Neural cell (in vitro differentiated cells): ENCODE data around the gene FGF8. TPM values are rescaled to one million over a fixed set of nuclear protein-coding genes. Genes with fewer than 3 reads are reported as not detected.

Experiments used
- H2AFZ ChIP-seq: fragments of 200-600, 300-800 bp; sonication (generic), shearing (Covaris generic); 2 replicates; pipeline ENCODE4 v1.6.0; 2014; ENCODE audit warnings: low read depth, mild to moderate bottlenecking, antibody characterized with exemption, low read length, moderate library complexity
- H3F3A ChIP-seq: fragments of 200-600 bp; shearing (Covaris generic); 2 replicates; pipeline ENCODE4 v1.6.1; 2016; ENCODE audit warnings: mild to moderate bottlenecking, moderate library complexity, mixed read lengths, antibody characterized with exemption, low read length; ENCODE audit not compliant: insufficient read depth, poor library complexity, severe bottlenecking
- H3K27ac ChIP-seq: fragments of 200-600, 300-800 bp; sonication (generic), shearing (Covaris generic); 2 replicates; pipeline ENCODE4 v1.5.1; 2014; ENCODE audit warnings: mild to moderate bottlenecking, low read length, moderate library complexity
- H3K27me3 ChIP-seq: fragments of 300-800, 200-600 bp; sonication (generic), shearing (Covaris generic); 2 replicates; pipeline ENCODE4 v1.6.0; 2014; ENCODE audit warnings: mild to moderate bottlenecking, low read depth, low read length, moderate library complexity; ENCODE audit not compliant: insufficient read depth
- H3K36me3 ChIP-seq: fragments of 300-800, 200-600 bp; sonication (generic), shearing (Covaris generic); 2 replicates; pipeline ENCODE4 v1.5.1; 2014; ENCODE audit warnings: mild to moderate bottlenecking, antibody characterized with exemption, low read length, moderate library complexity; ENCODE audit not compliant: insufficient read depth
- H3K4me2 ChIP-seq: fragments of 300-800, 200-600 bp; sonication (generic), shearing (Covaris generic); 2 replicates; pipeline ENCODE4 v1.6.0; 2014; ENCODE audit warnings: mild to moderate bottlenecking, low read length
- H3K4me3 ChIP-seq: fragments of 300-800, 200-600 bp; sonication (generic), shearing (Covaris generic); 2 replicates; pipeline ENCODE4 v1.5.1; 2014; ENCODE audit warnings: mild to moderate bottlenecking, low read length, moderate library complexity
- H3K79me2 ChIP-seq: fragments of 200-600 bp; shearing (Covaris generic); replicated peaks from 2 replicates; pipeline ENCODE4 v1.6.0; 2014; ENCODE audit warnings: mild to moderate bottlenecking, low read length, moderate library complexity; ENCODE audit not compliant: insufficient read depth
- H3K9ac ChIP-seq: fragments of 300-800, 200-600 bp; sonication (generic), shearing (Covaris generic); 2 replicates; pipeline ENCODE4 v1.6.1; 2016; ENCODE audit warnings: mild to moderate bottlenecking, low read length, mixed read lengths
- H3K9me2 ChIP-seq: fragments of 200-600 bp; shearing (Covaris generic); 2 replicates; pipeline ENCODE4 v1.6.1; 2016; ENCODE audit warnings: mild to moderate bottlenecking, low read length, mixed read lengths; ENCODE audit not compliant: insufficient read depth
- H3K9me3 ChIP-seq: fragments of 200-600, 300-800 bp; sonication (generic), shearing (Covaris generic); 2 replicates; pipeline ENCODE4 v1.6.1; 2016; ENCODE audit warnings: mild to moderate bottlenecking, mixed run types, low read length, moderate library complexity, mixed read lengths
- H4K20me1 ChIP-seq: fragments of 200-600 bp; shearing (Covaris generic); 2 replicates; pipeline ENCODE4 v1.6.1; 2016; ENCODE audit warnings: mild to moderate bottlenecking, mixed run types; ENCODE audit not compliant: insufficient read depth
- CTCF ChIP-seq: fragments of 450-650 bp; IDR thresholded peaks from 2 replicates; pipeline ENCODE4 v1.5.1; 2014; ENCODE audit warnings: antibody characterized with exemption, mild to moderate bottlenecking, moderate library complexity; ENCODE audit not compliant: poor library complexity, severe bottlenecking
- EP300 ChIP-seq: fragments of 450-650 bp; conservative IDR thresholded peaks from 2 replicates; pipeline ENCODE4 v1.6.1; 2014; ENCODE audit warnings: antibody characterized with exemption, mild to moderate bottlenecking, moderate library complexity; ENCODE audit not compliant: poor library complexity, severe bottlenecking
- EZH2 ChIP-seq: fragments of 200-600, 300-800 bp; shearing (Covaris generic), sonication (generic); IDR thresholded peaks from 2 replicates; pipeline ENCODE4 v1.6.1; 2014; ENCODE audit warnings: antibody characterized with exemption, low read length, borderline replicate concordance, mild to moderate bottlenecking; ENCODE audit not compliant: insufficient read depth, poor library complexity, severe bottlenecking
- MXI1 ChIP-seq: fragments of 450-650 bp; conservative IDR thresholded peaks from 2 replicates; pipeline ENCODE4 v1.6.1; 2014; ENCODE audit warnings: antibody characterized with exemption, mild to moderate bottlenecking; ENCODE audit not compliant: poor library complexity, severe bottlenecking
- POLR2AphosphoS5 ChIP-seq: IDR thresholded peaks from 2 replicates; pipeline ENCODE4 v1.6.1; 2012
- RAD21 ChIP-seq: fragments of 450-650 bp; conservative IDR thresholded peaks from 2 replicates; pipeline ENCODE4 v1.6.1; 2014; ENCODE audit warnings: antibody characterized with exemption, mild to moderate bottlenecking, moderate library complexity
- REST ChIP-seq: IDR thresholded peaks from 2 replicates; pipeline ENCODE4 v1.6.1; 2012; ENCODE audit warnings: borderline replicate concordance
- SMC3 ChIP-seq: fragments of 450-650 bp; conservative IDR thresholded peaks from 2 replicates; pipeline ENCODE4 v1.6.1; 2014; ENCODE audit warnings: antibody characterized with exemption, mild to moderate bottlenecking, moderate library complexity; ENCODE audit not compliant: poor library complexity
- TAF1 ChIP-seq: IDR thresholded peaks from 2 replicates; pipeline ENCODE4 v1.6.1; 2012; ENCODE audit warnings: low read depth
- polyA plus RNA-seq: library from polyadenylated mRNA; depleted of rRNA; stranded (reverse); fragments of >200 nt; gene quantifications from 2 replicates; pipeline ENCODE4 v1.2.3, GENCODE V29; 2014

Gene FGF8
- polyA plus RNA-seq, 1 donor from 2014 or later = 6.0 TPM

- H4K20me1 ChIP-seq = no peaks in the 10 kb centered on the region
- no peaks in the 10 kb centered on the region for H3K9me2 ChIP-seq
- H3K36me3 ChIP-seq = no peaks in the 10 kb centered on the region
- TF ChIP-seq EP300 = no peak
- TF ChIP-seq TAF1 = no peak
- TF ChIP-seq MXI1 = no peak
- TF ChIP-seq SMC3 = no peak
- TF ChIP-seq REST = no peak
- TF ChIP-seq RAD21 = no peak
- no peak for TF ChIP-seq CTCF
- TF ChIP-seq EZH2 = no peak
- TF ChIP-seq POLR2AphosphoS5 = no peak
- no peak overlapping the region for H2AFZ ChIP-seq
- no peaks in the 10 kb centered on the region for H3K27me3 ChIP-seq
- H3K79me2 ChIP-seq = no peaks in the 10 kb centered on the region
- no peak overlapping the region for H3K4me2 ChIP-seq
- no peak overlapping the region for H3K4me3 ChIP-seq
- no peak overlapping the region for H3K27ac ChIP-seq
- no peak overlapping the region for H3K9ac ChIP-seq
- H3F3A ChIP-seq = no peaks in the 10 kb centered on the region
- H3K9me3 ChIP-seq = no peaks in the 10 kb centered on the region
Measured at GRCh38 chr10:101758858-101759257, 17.1 kb downstream of the FGF8 start.

GRCh38 chr10:101752241-101752640 lies 23.7 kb downstream of the FGF8 start:
- no peak overlapping the region for H3K27ac ChIP-seq
- H3K4me3 ChIP-seq = no peak overlapping the region
- no peak overlapping the region for H3K9ac ChIP-seq
- no peaks in the 10 kb centered on the region for H4K20me1 ChIP-seq
- no peak overlapping the region for H2AFZ ChIP-seq
- H3K9me3 ChIP-seq = no peaks in the 10 kb centered on the region
- no peaks in the 10 kb centered on the region for H3K9me2 ChIP-seq
- H3K27me3 ChIP-seq = no peaks in the 10 kb centered on the region
- H3K4me2 ChIP-seq = no peak overlapping the region
- H3F3A ChIP-seq = no peaks in the 10 kb centered on the region
- no peak for TF ChIP-seq REST
- no peak for TF ChIP-seq POLR2AphosphoS5
- no peaks in the 10 kb centered on the region for H3K36me3 ChIP-seq
- no peaks in the 10 kb centered on the region for H3K79me2 ChIP-seq
